Measurements from ENCODE around the gene CCDC12.
A peak's percentile ranks its signal among the peaks of the same experiment; 100 is the strongest.

CCDC12 gene

GRCh38 chr3:46976326-46977190 is at the start of gene CCDC12:
Gene CCDC12, minus strand, starts transcription at chr3:46976745. Its CDS starts 13 bp downstream, at chr3:46976732.
- TF ChIP-seq CTCF (conservative IDR thresholded peaks at IDR 0.05; ENCODE audit: low read depth, low read length), result no peak
- DNase-seq (ENCODE audit: low read depth), result peak; percentile 100
- H3K4me3 ChIP-seq (ENCODE audit: low read depth, low read length), result peak within 1 kb of the TSS; percentile 92

GRCh38 chr3:47024932-47025331 is 48.4 kb upstream of the CCDC12 start:
- peak; percentile 71 for DNase-seq (ENCODE audit: low read depth)
- no peak overlapping the region for H3K4me3 ChIP-seq (ENCODE audit: low read depth, low read length)
- TF ChIP-seq CTCF (conservative IDR thresholded peaks at IDR 0.05; ENCODE audit: low read depth, low read length), result peak; percentile 30

- DNase-seq (ENCODE audit: low read depth), result peak; percentile 47
- H3K4me3 ChIP-seq (ENCODE audit: low read depth, low read length), result no peak overlapping the region
- TF ChIP-seq CTCF (conservative IDR thresholded peaks at IDR 0.05; ENCODE audit: low read depth, low read length), result no peak
These were observed 46.1 kb upstream of the CCDC12 start for GRCh38 chr3:47022641-47023071.

GRCh38 chr3:47020311-47020710 is 43.8 kb upstream of the CCDC12 start:
- no peak for TF ChIP-seq CTCF (conservative IDR thresholded peaks at IDR 0.05; ENCODE audit: low read depth, low read length)
- DNase-seq (ENCODE audit: low read depth), result no peak
- no peak overlapping the region for H3K4me3 ChIP-seq (ENCODE audit: low read depth, low read length)

- no peak for TF ChIP-seq CTCF (conservative IDR thresholded peaks at IDR 0.05; ENCODE audit: low read depth, low read length)
- DNase-seq (ENCODE audit: low read depth), result no peak
- H3K4me3 ChIP-seq (ENCODE audit: low read depth, low read length), result no peak overlapping the region
These were observed 42.7 kb upstream of the CCDC12 start for GRCh38 chr3:47019201-47019600.

GRCh38 chr3:47018269-47018611 is 41.7 kb upstream of the CCDC12 start:
- H3K4me3 ChIP-seq (ENCODE audit: low read depth, low read length), result no peak overlapping the region
- DNase-seq (ENCODE audit: low read depth), result no peak
- no peak for TF ChIP-seq CTCF (conservative IDR thresholded peaks at IDR 0.05; ENCODE audit: low read depth, low read length)

Measured in choroid plexus epithelial cell (primary cell).